ENCODE results near the gene SPC24. TPM values are rescaled to one million over a fixed set of nuclear protein-coding genes. Genes with fewer than 3 reads are reported as not detected.

The SPC24 gene
- total RNA-seq = 10 to 100 TPM; 28.6 to 55.9 TPM

GRCh38 chr19:11155373-11156120 lies at the start of gene SPC24:
Gene SPC24, minus strand, starts transcription at chr19:11155782. Its CDS starts 6 bp downstream, at chr19:11155776.

GRCh38 chr19:11197291-11198174 lies 42.0 kb upstream of the SPC24 start, which contains the start of gene KANK2:
Gene KANK2, minus strand, starts transcription at chr19:11197545. Its CDS starts 3,034 bp downstream, at chr19:11194511.

Other genes starting within 250 kb of the SPC24 start
- 10 to 100 TPM; 44.6 to 53.7 TPM for gene YIPF2, start 227.1 kb downstream of the SPC24 start, total RNA-seq
- 10 to 100 TPM; 27.5 to 29.0 TPM for gene TIMM29, start 227.0 kb downstream of the SPC24 start, total RNA-seq
- 100 to 1,000 TPM in 1 of 2 donors, 10 to 100 TPM in 1; 64.7 to 105 TPM for gene SMARCA4, start 194.8 kb downstream of the SPC24 start, total RNA-seq
- gene LDLR, start 66.3 kb downstream of the SPC24 start, total RNA-seq = 100 to 1,000 TPM; 234 to 270 TPM
- 10 to 100 TPM; 66.1 to 70.9 TPM for gene KANK2, start 41.8 kb upstream of the SPC24 start, total RNA-seq
- not detected for gene ANGPTL8, start 83.8 kb upstream of the SPC24 start, total RNA-seq
- gene DOCK6, start 106.7 kb upstream of the SPC24 start, total RNA-seq = 1 to 10 TPM; 5.7 to 7.6 TPM
- not detected for gene TSPAN16, start 140.4 kb upstream of the SPC24 start, total RNA-seq
- 1 to 10 TPM; 4.1 to 6.3 TPM for gene RAB3D, start 183.9 kb upstream of the SPC24 start, total RNA-seq
- 100 to 1,000 TPM in 1 of 2 donors, 10 to 100 TPM in 1; 99.9 to 142 TPM for gene TMEM205, start 190.5 kb upstream of the SPC24 start, total RNA-seq
- gene CCDC159, start 190.7 kb upstream of the SPC24 start, total RNA-seq = 1 to 10 TPM; 4.7 to 9.6 TPM
- 1 to 10 TPM; 6.5 to 6.7 TPM for gene PLPPR2, start 199.7 kb upstream of the SPC24 start, total RNA-seq
- 1 to 10 TPM; 1.3 to 1.4 TPM for gene SWSAP1, start 218.9 kb upstream of the SPC24 start, total RNA-seq
- 1 to 10 TPM; 7.6 to 8.0 TPM for gene EPOR, start 228.5 kb upstream of the SPC24 start, total RNA-seq

All from melanocyte of skin (primary cell).